H1 (cell line): ENCODE measurements around the gene KCNIP3. TPM values are rescaled to one million over a fixed set of nuclear protein-coding genes. Genes with fewer than 3 reads are reported as not detected.

ENCODE experiments used
- CTCF ChIA-PET: fragments of 300-600 bp; sonication (Branson Sonifier 250); formaldehyde crosslinking; loops from one replicate; lab custom pipeline; 2021; ENCODE audit not compliant: partially characterized antibody; lab: Charles Lee
- POLR2A ChIA-PET: fragments of 300-600 bp; sonication (Branson Sonifier 250); formaldehyde crosslinking; loops from one replicate; lab custom pipeline; 2021; ENCODE audit warnings: inconsistent platforms; ENCODE audit not compliant: partially characterized antibody; lab: Charles Lee
- DNase-seq, 2 experiments: peaks; one replicate each; pipeline versions ENCODE4 v3.0.0 to v3.0.0-alpha.2; 2010 to 2022; ENCODE audit warnings: low spot score in 2 of 2, low read depth in 1 of 2, mixed read lengths in 1 of 2
- FAIRE-seq: peaks from 2 replicates; lab custom pipeline; 2011; peaks lifted over from hg19 to GRCh38; lab: Jason Lieb, UNC
- H2AFZ ChIP-seq: 2 replicates; pipeline ENCODE4 v1.8.1; 2012; ENCODE audit warnings: low read length, inconsistent platforms
- H2AK5ac ChIP-seq: 2 replicates; pipeline ENCODE4 v1.6.1; 2013; ENCODE audit warnings: low read depth, low read length
- H2BK120ac ChIP-seq: replicated peaks from 2 replicates; pipeline ENCODE3; 2013; ENCODE audit warnings: low read depth, low read length, inconsistent platforms
- H2BK12ac ChIP-seq: 2 replicates; pipeline ENCODE4 v1.6.1; 2013; ENCODE audit warnings: low read depth, low read length
- H2BK15ac ChIP-seq: 2 replicates; pipeline ENCODE4 v1.6.1; 2013; ENCODE audit warnings: low read length
- H2BK20ac ChIP-seq: 2 replicates; pipeline ENCODE4 v1.6.1; 2013; ENCODE audit warnings: low read length
- H2BK5ac ChIP-seq: 2 replicates; pipeline ENCODE4 v1.6.1; 2013; ENCODE audit warnings: low read depth, low read length
- H3K14ac ChIP-seq: 2 replicates; pipeline ENCODE4 v1.6.1; 2013; ENCODE audit warnings: inconsistent platforms; ENCODE audit not compliant: insufficient read length
- H3K18ac ChIP-seq: 2 replicates; pipeline ENCODE4 v1.6.1; 2013; ENCODE audit warnings: low read length; ENCODE audit errors: extremely low read depth
- H3K23ac ChIP-seq: 2 replicates; pipeline ENCODE4 v1.6.1; 2013; ENCODE audit warnings: inconsistent platforms; ENCODE audit not compliant: insufficient read length
- H3K23me2 ChIP-seq: 2 replicates; pipeline ENCODE4 v1.6.1; 2013; ENCODE audit warnings: low read depth, low read length
- H3K27ac ChIP-seq: 2 replicates; pipeline ENCODE4 v1.6.1; 2011; ENCODE audit warnings: low read depth, low read length, inconsistent platforms
- H3K27me3 ChIP-seq, 4 experiments: replicated peaks in 1 of 4; 1 replicate in 1 of 4; 2 replicates in 3 of 4; pipeline versions ENCODE4 v1.6.1 to v1.8.1; 2011 to 2013; ENCODE audit warnings: low read length in 3 of 4, mild to moderate bottlenecking in 3 of 4, inconsistent platforms in 2 of 4, mixed read lengths in 2 of 4, moderate library complexity in 1 of 4; ENCODE audit not compliant: control insufficient read depth in 3 of 4, insufficient read depth in 3 of 4; ENCODE audit errors: extremely low read depth in 1 of 4
- H3K36me3 ChIP-seq, 4 experiments: 2 replicates each; pipeline versions ENCODE4 v1.6.1 to v1.8.1; 2011 to 2013; ENCODE audit warnings: mild to moderate bottlenecking in 4 of 4, low read length in 3 of 4, moderate library complexity in 2 of 4, control low read depth in 1 of 4, inconsistent platforms in 1 of 4; ENCODE audit not compliant: insufficient read depth in 4 of 4, control insufficient read depth in 2 of 4
- H3K4ac ChIP-seq: replicated peaks from 2 replicates; pipeline ENCODE3; 2013; ENCODE audit warnings: low read length, low read depth, mixed read lengths, inconsistent platforms; ENCODE audit not compliant: insufficient read length
- H3K4me1 ChIP-seq, 4 experiments: replicated peaks in 1 of 4; 1 replicate in 1 of 4; 2 replicates in 3 of 4; pipeline versions ENCODE4 v1.6.1 to v1.8.1; 2011 to 2013; ENCODE audit warnings: low read length in 3 of 4, inconsistent platforms in 2 of 4, mixed read lengths in 1 of 4; ENCODE audit not compliant: insufficient read depth in 4 of 4, control insufficient read depth in 3 of 4
- H3K4me2 ChIP-seq, 2 experiments: 2 replicates each; pipeline versions ENCODE4 v1.6.1 to v1.8.1; 2011 to 2013; ENCODE audit warnings: low read depth in 2 of 2, low read length in 2 of 2, control low read depth in 1 of 2, inconsistent platforms in 1 of 2, mild to moderate bottlenecking in 1 of 2; ENCODE audit not compliant: insufficient read depth in 1 of 2
- H3K4me3 ChIP-seq, 4 experiments: fragments of 200-600, 300-600 bp in 1 of 4; sonication (generic), shearing (Covaris generic), sonication (Bioruptor Twin) in 1 of 4; 2 replicates each; pipeline versions ENCODE4 v1.5.1 to v1.8.1; 2011 to 2016; ENCODE audit warnings: low read length in 4 of 4, low read depth in 3 of 4, control low read depth in 2 of 4, inconsistent platforms in 2 of 4, mild to moderate bottlenecking in 2 of 4, mixed read lengths in 1 of 4, moderate library complexity in 1 of 4; ENCODE audit not compliant: insufficient read depth in 2 of 4; ENCODE audit errors: extremely low read depth in 1 of 4
- H3K56ac ChIP-seq: replicated peaks from 2 replicates; pipeline ENCODE3; 2013; ENCODE audit warnings: low read depth, mild to moderate bottlenecking, mixed read lengths, low read length, inconsistent platforms; ENCODE audit not compliant: insufficient read length
- H3K79me1 ChIP-seq: 2 replicates; pipeline ENCODE4 v1.6.1; 2013; ENCODE audit warnings: low read depth, low read length, control low read depth
- H3K79me2 ChIP-seq, 2 experiments: 2 replicates each; pipeline versions ENCODE4 v1.6.1 to v1.8.1; 2012 to 2013; ENCODE audit warnings: low read length in 2 of 2, mild to moderate bottlenecking in 2 of 2, inconsistent platforms in 1 of 2; ENCODE audit not compliant: insufficient read depth in 2 of 2, control insufficient read depth in 1 of 2
- H3K9ac ChIP-seq, 4 experiments: replicated peaks in 1 of 4; 1 replicate in 1 of 4; 2 replicates in 3 of 4; pipeline versions ENCODE4 v1.6.1 to v1.8.1; 2011 to 2013; ENCODE audit warnings: low read depth in 3 of 4, low read length in 3 of 4, control low read depth in 2 of 4, mild to moderate bottlenecking in 2 of 4, moderate library complexity in 2 of 4, inconsistent platforms in 1 of 4; ENCODE audit errors: extremely low read depth in 1 of 4
- H3K9me3 ChIP-seq, 2 experiments: 2 replicates each; pipeline versions ENCODE4 v1.6.1 to v1.8.1; 2012 to 2013; ENCODE audit warnings: mild to moderate bottlenecking in 2 of 2, moderate library complexity in 2 of 2, control low read depth in 1 of 2, inconsistent platforms in 1 of 2, low read depth in 1 of 2, low read length in 1 of 2, mixed read lengths in 1 of 2; ENCODE audit not compliant: insufficient read depth in 2 of 2
- H4K20me1 ChIP-seq, 2 experiments: replicated peaks in 1 of 2; 2 replicates each; pipeline versions ENCODE3 to v1.8.1; 2011 to 2013; ENCODE audit warnings: inconsistent platforms in 2 of 2, low read length in 2 of 2, mild to moderate bottlenecking in 1 of 2; ENCODE audit not compliant: insufficient read depth in 2 of 2, control insufficient read depth in 1 of 2
- H4K5ac ChIP-seq: 2 replicates; pipeline ENCODE4 v1.6.1; 2013; ENCODE audit warnings: low read length, low read depth, mixed read lengths, inconsistent platforms; ENCODE audit not compliant: insufficient read length
- H4K8ac ChIP-seq: 2 replicates; pipeline ENCODE4 v1.8.0; 2013; ENCODE audit warnings: mild to moderate bottlenecking, moderate library complexity, low read length, inconsistent platforms; ENCODE audit not compliant: insufficient read depth; ENCODE audit errors: extremely low read depth
- H4K91ac ChIP-seq: replicated peaks from 2 replicates; pipeline ENCODE3; 2013; ENCODE audit warnings: low read length, mixed read lengths, inconsistent platforms; ENCODE audit not compliant: insufficient read length
- CHD1 ChIP-seq: IDR thresholded peaks from 2 replicates; pipeline ENCODE4 v1.6.1; 2012; ENCODE audit warnings: low read depth, low read length, improper control_type of control experiment
- HDAC2 ChIP-seq, 2 experiments: fragments of 300-600 bp in 1 of 2; sonication (generic) in 1 of 2; IDR thresholded peaks; 2 replicates each; pipeline ENCODE4 v1.6.1; 2011 to 2012; ENCODE audit warnings: low read depth in 2 of 2, low read length in 2 of 2, mild to moderate bottlenecking in 2 of 2, moderate library complexity in 2 of 2, borderline replicate concordance in 1 of 2, inconsistent platforms in 1 of 2
- KDM1A ChIP-seq: fragments of 200-600, 300-600 bp; sonication (generic); IDR thresholded peaks from 2 replicates; pipeline ENCODE4 v1.7.1; 2016; ENCODE audit warnings: mild to moderate bottlenecking, low read length, borderline replicate concordance
- MAFK ChIP-seq: IDR thresholded peaks from 2 replicates; pipeline ENCODE4 v1.6.1; 2012; ENCODE audit warnings: low read depth, mild to moderate bottlenecking, improper control_type of control experiment, low read length
- POLR2A ChIP-seq, 2 experiments: IDR thresholded peaks; 1 replicate in 1 of 2; 2 replicates in 1 of 2; pipeline ENCODE4 v1.6.1; 2011; ENCODE audit warnings: low read depth in 2 of 2, low read length in 2 of 2, mild to moderate bottlenecking in 2 of 2; ENCODE audit errors: control extremely low read depth in 1 of 2
- RBBP5 ChIP-seq: IDR thresholded peaks from 2 replicates; pipeline ENCODE4 v1.7.1; 2012; ENCODE audit warnings: low read depth, mild to moderate bottlenecking, inconsistent platforms, low read length, moderate library complexity, borderline replicate concordance
- RNF2 ChIP-seq: fragments of 200-900, 300-1000 bp; sonication (generic); IDR thresholded peaks from 2 replicates; pipeline ENCODE4 v1.7.1; 2016; ENCODE audit warnings: borderline replicate concordance, low read depth, mild to moderate bottlenecking, antibody characterized with exemption, low read length; ENCODE audit not compliant: poor library complexity, severe bottlenecking; ENCODE audit errors: missing control alignments
- WGBS, 2 experiments: shearing (Covaris generic) in 1 of 2; methylation state at CpG; one replicate each; pipeline versions ENCODE4 v1.1.6 to v1.1.7; 2013 to 2015; ENCODE audit warnings: low lambda C conversion rate in 2 of 2, mixed read lengths in 2 of 2, inconsistent platforms in 1 of 2, low coverage in 1 of 2, missing lambda C conversion rate in 1 of 2; ENCODE audit not compliant: insufficient replicate concordance in 2 of 2, insufficient coverage in 1 of 2, insufficient read length in 1 of 2; ENCODE audit errors: extremely low coverage in 1 of 2, missing lambda C conversion rate in 1 of 2; 5-methylcytosine and 5-hydroxymethylcytosine counted together
- polyA plus RNA-seq, 7 experiments: library from polyadenylated mRNA; depleted of rRNA in 3 of 7; stranded (reverse) in 5 of 7; unstranded in 2 of 7; fragments of >200 nt in 5 of 7; fragments of 200-250 nt in 2 of 7; gene quantifications; 1 replicate in 5 of 7; 2 replicates in 1 of 7; 4 replicates in 1 of 7; pipeline versions ENCODE4 v1.2.1 to v1.2.3, GENCODE V29; 2011 to 2013; ENCODE audit warnings: missing spikeins in 2 of 7, mixed read lengths in 2 of 7
- total RNA-seq: library from RNA; stranded (reverse); fragmentation: NEBNext Ultra II Directional; extraction: Animal tissue kit (Norgen Biotek cat#: 25700); gene quantifications from 2 replicates; pipeline ENCODE4 v1.2.1, GENCODE V29; 2021
- TF ChIP-seq, protein P1 (sequence below): IDR thresholded peaks from 2 replicates; pipeline ENCODE4 v1.6.1; 2011; ENCODE audit warnings: low read depth, mild to moderate bottlenecking, low read length; ENCODE audit not compliant: insufficient read depth
- TF ChIP-seq, protein P2 (sequence below): IDR thresholded peaks from 2 replicates; pipeline ENCODE4 v1.6.1; 2012; ENCODE audit warnings: low read length, inconsistent platforms

KCNIP3 gene
- total and polyA plus RNA-seq, 2 of the 8 experiments (the other 6 are each of a cell fraction or from before 2014, with no cell fraction given) = 0.33 to 1.9 TPM

DNA sequence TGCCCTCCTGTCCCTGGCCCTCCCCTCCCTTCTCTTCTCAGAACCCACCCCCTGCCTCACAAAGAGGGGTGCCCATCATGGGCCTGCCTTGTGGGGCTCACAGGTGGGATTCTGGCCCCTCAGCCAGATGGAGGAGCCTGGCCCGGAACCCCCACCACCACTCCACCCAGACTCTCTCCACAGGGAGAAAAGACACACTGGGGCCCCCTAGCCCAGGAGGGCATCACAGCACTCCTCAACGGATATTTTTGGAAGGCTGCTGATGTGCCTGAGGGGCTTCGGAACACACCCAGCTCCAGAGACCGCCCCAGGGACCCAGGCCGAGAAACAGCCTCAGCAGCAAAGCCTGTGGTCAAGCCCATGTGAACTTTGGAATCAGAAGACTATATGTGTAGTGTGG is 9.9 kb downstream of the KCNIP3 start:
- no peak overlapping the region for H2BK120ac ChIP-seq
- no peaks in the 10 kb centered on the region for H3K79me1 ChIP-seq
- no peak overlapping the region for H2AK5ac ChIP-seq
- no peak overlapping the region for H3K27ac ChIP-seq
- H3K56ac ChIP-seq = no peak overlapping the region
- no peak overlapping the region for H3K4me3 ChIP-seq
- no peak overlapping the region for H3K4me2 ChIP-seq
- H3K23me2 ChIP-seq = no peaks in the 10 kb centered on the region; the same call in 1 of the 2 replicates
- H2BK20ac ChIP-seq = no peak overlapping the region
- H3K14ac ChIP-seq = no peak overlapping the region
- no peak overlapping the region for H2BK5ac ChIP-seq
- DNase-seq (no peak), FAIRE-seq (no peak)
- H4K5ac ChIP-seq = no peak overlapping the region
- H3K4ac ChIP-seq = no peak overlapping the region
- H4K91ac ChIP-seq = no peak overlapping the region
- H3K18ac ChIP-seq = no peak overlapping the region
- H2BK15ac ChIP-seq = no peak overlapping the region
- H2AFZ ChIP-seq = no peak overlapping the region
- H4K20me1 ChIP-seq = no peaks in the 10 kb centered on the region
- no peak overlapping the region for H4K8ac ChIP-seq
- H3K9ac ChIP-seq = no peak overlapping the region
- ChIA-PET POLR2A (no interaction called here), CTCF (no interaction called here)
- H3K36me3 ChIP-seq = no peaks in the 10 kb centered on the region
- 87% methylated on average over 5 of the region's 5 CpGs; no CpG with 5 or more reads in 1 of the 2 experiments for WGBS, 2 experiments
- H2BK12ac ChIP-seq = no peak overlapping the region
- H3K9me3 ChIP-seq = peaks cover 60 to 97% of the 10 kb centered on the region in 2 experiments
- no peaks in the 10 kb centered on the region; a peak in 1 of 7 replicates for H3K4me1 ChIP-seq
- no peaks in the 10 kb centered on the region for H3K27me3 ChIP-seq
- H3K23ac ChIP-seq = no peak overlapping the region
- no peaks in the 10 kb centered on the region for H3K79me2 ChIP-seq
- TF ChIP-seq, protein P1, sequence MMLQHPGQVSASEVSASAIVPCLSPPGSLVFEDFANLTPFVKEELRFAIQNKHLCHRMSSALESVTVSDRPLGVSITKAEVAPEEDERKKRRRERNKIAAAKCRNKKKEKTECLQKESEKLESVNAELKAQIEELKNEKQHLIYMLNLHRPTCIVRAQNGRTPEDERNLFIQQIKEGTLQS = no peak
- no peak for TF ChIP-seq POLR2A (IDR thresholded peaks at IDR 0.05; ENCODE audit: control extremely low read depth in 1 of 2, low read depth in 2 of 2, low read length in 2 of 2)
- no peak for TF ChIP-seq HDAC2 (IDR thresholded peaks at IDR 0.05; ENCODE audit: borderline replicate concordance in 1 of 2, low read depth in 2 of 2, low read length in 2 of 2)
- no peak for TF ChIP-seq RBBP5
- no peak for TF ChIP-seq CHD1
- TF ChIP-seq KDM1A = no peak
- TF ChIP-seq RNF2 = no peak
- no peak for TF ChIP-seq MAFK
- TF ChIP-seq, protein P2, sequence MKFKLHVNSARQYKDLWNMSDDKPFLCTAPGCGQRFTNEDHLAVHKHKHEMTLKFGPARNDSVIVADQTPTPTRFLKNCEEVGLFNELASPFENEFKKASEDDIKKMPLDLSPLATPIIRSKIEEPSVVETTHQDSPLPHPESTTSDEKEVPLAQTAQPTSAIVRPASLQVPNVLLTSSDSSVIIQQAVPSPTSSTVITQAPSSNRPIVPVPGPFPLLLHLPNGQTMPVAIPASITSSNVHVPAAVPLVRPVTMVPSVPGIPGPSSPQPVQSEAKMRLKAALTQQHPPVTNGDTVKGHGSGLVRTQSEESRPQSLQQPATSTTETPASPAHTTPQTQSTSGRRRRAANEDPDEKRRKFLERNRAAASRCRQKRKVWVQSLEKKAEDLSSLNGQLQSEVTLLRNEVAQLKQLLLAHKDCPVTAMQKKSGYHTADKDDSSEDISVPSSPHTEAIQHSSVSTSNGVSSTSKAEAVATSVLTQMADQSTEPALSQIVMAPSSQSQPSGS = no peak
